Heart right ventricle (tissue), 16 donors: ENCODE measurements around the gene LAG3. TPM values are rescaled to one million over a fixed set of nuclear protein-coding genes. Genes with fewer than 3 reads are reported as not detected.

Source experiments
- ATAC-seq, 8 donors: fragments of 200-7000 bp; cut with Tn5 transposase; one replicate each; pipeline ENCODE4 v1.9.1; 2020; ENCODE audit warnings: mild to moderate bottlenecking in 8 of 8, moderate library complexity in 8 of 8, moderate number of reproducible peaks in 1 of 8
- DNase-seq, 2 donors: peaks; one replicate each; pipeline ENCODE4 v3.0.0-alpha.2; 2020
- H3K27ac ChIP-seq, 10 donors: fragments of 200-600 bp; sonication (generic) in 2 of 10; one replicate each; pipeline versions ENCODE4 v1.5.0 to v1.8.0; 2020 to 2022; ENCODE audit warnings: mild to moderate bottlenecking in 3 of 10
- H3K27me3 ChIP-seq, 7 donors: fragments of 200-600 bp; one replicate each; pipeline ENCODE4 v1.8.0; 2021 to 2022; ENCODE audit warnings: mild to moderate bottlenecking in 2 of 7
- H3K36me3 ChIP-seq, 9 donors: fragments of 200-600 bp; sonication (generic) in 1 of 9; one replicate each; pipeline versions ENCODE4 v1.5.0 to v1.8.0; 2020 to 2022; ENCODE audit warnings: mild to moderate bottlenecking in 2 of 9
- H3K4me1 ChIP-seq, 9 donors: fragments of 200-600 bp; sonication (generic) in 1 of 9; one replicate each; pipeline versions ENCODE4 v1.5.0 to v1.8.0; 2020 to 2022; ENCODE audit warnings: mild to moderate bottlenecking in 4 of 9
- H3K4me3 ChIP-seq, 10 donors: fragments of 200-600 bp; sonication (generic) in 2 of 10; one replicate each; pipeline versions ENCODE4 v1.5.0 to v1.8.0; 2020 to 2022; ENCODE audit warnings: mild to moderate bottlenecking in 7 of 10, moderate library complexity in 2 of 10
- H3K9me3 ChIP-seq, 11 donors: fragments of 200-600 bp in 10 of 11; sonication (generic) in 2 of 11; one replicate each; pipeline versions ENCODE4 v1.5.0 to v1.8.0; 2013 to 2022; ENCODE audit warnings: mild to moderate bottlenecking in 2 of 11, control low read depth in 1 of 11, moderate library complexity in 1 of 11
- WGBS, 2 donors: extraction: QIAGEN DNeasy Blood & Tissue Kit; methylation state at CpG; one replicate each; pipeline ENCODE4 v1.1.7; 2013; ENCODE audit warnings: inconsistent platforms in 1 of 2; 5-methylcytosine and 5-hydroxymethylcytosine counted together
- intact Hi-C, 10 donors: fragments of 100-400 bp; cut with DNase I; formaldehyde crosslinking; loops; one replicate each; pipeline versions ENCODE4 v1.11.1 to v1.14.2; 2022
- polyA plus RNA-seq, 2 donors: library from polyadenylated mRNA; stranded (reverse); fragments of 200-250 nt; gene quantifications; one replicate each; pipeline ENCODE4 v1.2.3, GENCODE V29; 2013
- total RNA-seq, 10 donors: library from RNA; stranded (reverse); fragmentation: NEBNext Ultra II Directional in 3 of 10; extraction: Animal tissue kit (Norgen Biotek cat#: 25700) in 3 of 10; gene quantifications; one replicate each; pipeline versions ENCODE4 v1.2.1 to v1.2.4, GENCODE V29; 2021 to 2023
- TF ChIP-seq, protein P1 (sequence below), 9 donors: fragments of 200-600 bp; sonication (generic) in 2 of 9; IDR thresholded peaks; one replicate each; pipeline versions ENCODE4 v1.5.0 to v1.8.0; 2021 to 2022; ENCODE audit warnings: antibody characterized with exemption in 9 of 9, mild to moderate bottlenecking in 5 of 9, moderate library complexity in 1 of 9
- donor health status: Arrhythmogenic right ventricular cardiomyopathy.
- donor health status: ischemic (EF 13 %, LVEDD 7.1; RV severe dilation, severe dysfunction).
- donor health status: healthy with polysubstance abuse.
- donor health status: DM: no; HTN: yes; CAD: no.
- donor health status: DM: no; HTN: no; CAD: no.
- donor health status: ischemic (EF 25% LVEDD 6.9; RV normal size, moderate dysfunction).
- donor health status: ischemic (EF 25% LVEDD 5.7; RV mildly dilated, moderate dysfunction).
- donor health status: healthy.
- donor health status: DM: yes; HTN: yes; CAD: no.
- donor health status: Ischemic cardiomyopathy.
- donor health status: ischemic (EF 35%, LVEDD 5.7; RV mildly dilated, moderate dysfunction).
- donor health status: nonischemic (EF 11% LVEDD 7.7; RV severe dilation, severe dysfunction).
- donor health status: DM: yes; HTN: yes; CAD: no.
- donor health status: PGD.
- donor health status: ischemic (EF 29% LVEDD 5.4; RV normal size, mild dysfunction).
- donor health status: nonischemic (EF 23%, LVEDD 6.1; RV moderate dilation, normal function).

LAG3 gene
- total and polyA plus RNA-seq, 12 donors: 0.13 to 2.1 (median 0.26) TPM; not detected in 2

DNA sequence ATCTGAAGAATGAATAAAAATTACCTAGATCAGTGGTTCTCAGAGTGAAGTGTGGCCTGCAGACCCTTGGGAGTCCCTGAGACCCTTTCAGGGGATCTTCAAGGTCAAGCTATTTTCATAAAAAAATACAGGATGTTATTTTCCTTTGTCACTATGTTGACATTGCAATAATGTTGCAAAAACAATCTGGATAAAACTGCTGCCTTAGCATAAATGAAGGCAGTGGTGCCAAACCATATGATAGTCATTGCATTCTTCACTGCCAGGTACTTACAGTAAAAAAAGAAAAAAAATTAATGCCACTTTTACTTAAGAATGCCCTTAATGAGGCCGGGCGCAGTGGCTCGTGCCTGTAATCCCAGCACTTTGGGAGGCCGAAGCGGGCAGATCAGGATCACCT, 15.0 kb downstream of the LAG3 start:
- ATAC-seq (no peak), DNase-seq (no peak)
- no peaks in the 10 kb centered on the region for H3K36me3 ChIP-seq
- 98% methylated on average over 5 of the region's 5 CpGs for WGBS, 2 donors
- TF ChIP-seq, protein P1, sequence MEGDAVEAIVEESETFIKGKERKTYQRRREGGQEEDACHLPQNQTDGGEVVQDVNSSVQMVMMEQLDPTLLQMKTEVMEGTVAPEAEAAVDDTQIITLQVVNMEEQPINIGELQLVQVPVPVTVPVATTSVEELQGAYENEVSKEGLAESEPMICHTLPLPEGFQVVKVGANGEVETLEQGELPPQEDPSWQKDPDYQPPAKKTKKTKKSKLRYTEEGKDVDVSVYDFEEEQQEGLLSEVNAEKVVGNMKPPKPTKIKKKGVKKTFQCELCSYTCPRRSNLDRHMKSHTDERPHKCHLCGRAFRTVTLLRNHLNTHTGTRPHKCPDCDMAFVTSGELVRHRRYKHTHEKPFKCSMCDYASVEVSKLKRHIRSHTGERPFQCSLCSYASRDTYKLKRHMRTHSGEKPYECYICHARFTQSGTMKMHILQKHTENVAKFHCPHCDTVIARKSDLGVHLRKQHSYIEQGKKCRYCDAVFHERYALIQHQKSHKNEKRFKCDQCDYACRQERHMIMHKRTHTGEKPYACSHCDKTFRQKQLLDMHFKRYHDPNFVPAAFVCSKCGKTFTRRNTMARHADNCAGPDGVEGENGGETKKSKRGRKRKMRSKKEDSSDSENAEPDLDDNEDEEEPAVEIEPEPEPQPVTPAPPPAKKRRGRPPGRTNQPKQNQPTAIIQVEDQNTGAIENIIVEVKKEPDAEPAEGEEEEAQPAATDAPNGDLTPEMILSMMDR (IDR thresholded peaks at IDR 0.05): no peak
- H3K27ac ChIP-seq: peak overlapping the region in 3 of 10 donors; percentile 10 to 38 (median 13)
- intact Hi-C loops: loop anchor here in 2 of 10 donors (5.0 kb wide), 1 partner anchor 35 kb away; the partner anchor contains the start of gene GPR162 (in 2 of the 2)
- H3K27me3 ChIP-seq: no peaks in the 10 kb centered on the region
- no peaks in the 10 kb centered on the region for H3K9me3 ChIP-seq
- H3K4me3 ChIP-seq: no peak overlapping the region
- peaks cover 0 to 43% (median 11%) of the 10 kb centered on the region in 9 donors for H3K4me1 ChIP-seq

DNA sequence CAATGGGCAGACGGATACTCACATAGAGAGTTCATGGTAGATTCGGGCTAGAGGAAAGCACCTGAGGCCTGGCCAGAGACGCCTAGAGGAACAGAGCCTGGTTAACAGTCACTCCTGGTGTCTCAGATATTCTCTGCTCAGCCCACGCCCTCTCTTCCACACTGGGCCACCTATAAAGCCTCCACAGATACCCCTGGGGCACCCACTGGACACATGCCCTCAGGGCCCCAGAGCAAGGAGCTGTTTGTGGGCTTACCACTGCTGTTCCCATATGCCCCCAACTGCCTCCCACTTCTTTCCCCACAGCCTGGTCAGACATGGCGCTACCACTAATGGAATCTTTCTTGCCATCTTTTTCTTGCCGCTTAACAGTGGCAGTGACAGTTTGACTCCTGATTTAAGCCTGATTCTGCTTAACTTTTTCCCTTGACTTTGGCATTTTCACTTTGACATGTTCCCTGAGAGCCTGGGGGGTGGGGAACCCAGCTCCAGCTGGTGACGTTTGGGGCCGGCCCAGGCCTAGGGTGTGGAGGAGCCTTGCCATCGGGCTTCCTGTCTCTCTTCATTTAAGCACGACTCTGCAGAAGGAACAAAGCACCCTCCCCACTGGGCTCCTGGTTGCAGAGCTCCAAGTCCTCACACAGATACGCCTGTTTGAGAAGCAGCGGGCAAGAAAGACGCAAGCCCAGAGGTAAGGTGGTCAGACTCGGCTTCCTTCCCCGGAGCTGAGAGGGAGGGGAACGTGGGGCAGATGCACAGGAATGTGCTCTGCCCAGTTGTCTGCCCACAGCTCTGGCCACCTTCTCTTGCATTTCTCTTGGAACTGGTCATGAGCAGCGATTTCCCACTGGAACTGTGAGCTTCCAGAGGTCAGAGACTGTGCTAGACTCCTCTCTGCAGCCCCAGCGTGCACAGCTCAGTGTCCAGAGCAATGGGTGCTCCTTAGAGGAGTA, 16.9 kb downstream of the LAG3 start, which contains the start of gene CD4:
CD4 (plus strand) TSS at position 557 of the 953 bp plus-strand sequence. CDS start 10,611 bp downstream, outside the sequence.
- 65 to 67% methylated on average over 18 of the region's 18 CpGs for WGBS, 2 donors
- H3K27me3 ChIP-seq: peaks cover 0 to 1% (median 0%) of the 10 kb centered on the region in 7 donors
- peak; percentile 50 to 82 (median 72) for ATAC-seq
- DNase-seq: peak; percentile 59 to 70
- H3K4me1 ChIP-seq: peaks cover 0 to 51% (median 15%) of the 10 kb centered on the region in 9 donors
- TF ChIP-seq, protein P1 (IDR thresholded peaks at IDR 0.05): no peak
- H3K36me3 ChIP-seq: peaks cover 0 to 1% (median 0%) of the 10 kb centered on the region in 9 donors
- intact Hi-C loops: loop anchor here in 2 of 10 donors (5.0 kb wide), 1 partner anchor 33 kb away; the partner anchor contains the start of gene GPR162 (in 2 of the 2)
- H3K9me3 ChIP-seq: no peaks in the 10 kb centered on the region
- H3K4me3 ChIP-seq: peak within 1 kb of the TSS in 7 of 10 donors; percentile 7 to 56 (median 41)
- peak within 1 kb of the TSS in 5 of 10 donors; percentile 14 to 86 (median 28) for H3K27ac ChIP-seq

- H3K9me3 ChIP-seq: no peaks in the 10 kb centered on the region
- ATAC-seq (no peak), DNase-seq (no peak)
- H3K27ac ChIP-seq: peak overlapping the region in 1 of 10 donors; percentile 86
- intact Hi-C loops: no loop called here
- H3K36me3 ChIP-seq: peaks cover 0 to 14% (median 0%) of the 10 kb centered on the region in 9 donors
- WGBS, 2 donors: 90 to 93% methylated on average over 12 of the region's 12 CpGs
- TF ChIP-seq, protein P1 (IDR thresholded peaks at IDR 0.05): no peak
- peaks cover 0 to 4% (median 0%) of the 10 kb centered on the region in 7 donors for H3K27me3 ChIP-seq
- H3K4me1 ChIP-seq: peaks cover 0 to 38% (median 9%) of the 10 kb centered on the region in 9 donors
- H3K4me3 ChIP-seq: peak overlapping the region in 6 of 10 donors; percentile 2 to 56 (median 42)
Observed at GRCh38 chr12:6790496-6791150, 18.3 kb downstream of the LAG3 start.
